HT-29 (cell line): ENCODE results near the gene GINM1. TPM values are rescaled to one million over a fixed set of nuclear protein-coding genes. Genes with fewer than 3 reads are reported as not detected.

ENCODE experiments used
- DNase-seq: peaks from one replicate; pipeline ENCODE4 v3.0.0-alpha.2; 2015; ENCODE audit warnings: low spot score
- total RNA-seq: library from RNA; depleted of rRNA; stranded (reverse); fragments of >200 nt; shearing (Covaris generic); gene quantifications from 2 replicates; pipeline ENCODE4 v1.2.3, GENCODE V29; 2014; rRNA removed

The GINM1 gene
- total RNA-seq = 11.9 and 14.8 TPM in 2 replicates

GRCh38 chr6:149565527-149566409 is at the start of gene GINM1:
GINM1 (plus strand) TSS chr6:149566375; CDS start chr6:149566415, 40 bp downstream.
- DNase-seq = peak; percentile 96

GRCh38 chr6:149529650-149530049 is 36.5 kb upstream of the GINM1 start:
- DNase-seq = no peak

GRCh38 chr6:149534742-149535141 is 31.4 kb upstream of the GINM1 start:
- no peak for DNase-seq

GRCh38 chr6:149541139-149541538 is 25.0 kb upstream of the GINM1 start:
- no peak for DNase-seq

- DNase-seq = no peak
Observed at GRCh38 chr6:149544646-149545257, 21.4 kb upstream of the GINM1 start.

GRCh38 chr6:149545258-149545753 is 20.9 kb upstream of the GINM1 start:
- peak; percentile 54 for DNase-seq

- peak; percentile 91 for DNase-seq
Observed at GRCh38 chr6:149545754-149546471, 20.3 kb upstream of the GINM1 start, which contains the start of gene PPIL4. PPIL4 (minus strand) TSS chr6:149546043; CDS start chr6:149546005, 38 bp downstream.

GRCh38 chr6:149551920-149552319 is 14.3 kb upstream of the GINM1 start:
- no peak for DNase-seq

- no peak for DNase-seq
Observed at GRCh38 chr6:149558029-149558428, 8.1 kb upstream of the GINM1 start.

- DNase-seq = no peak
Observed at GRCh38 chr6:149559389-149559788, 6.8 kb upstream of the GINM1 start.

GRCh38 chr6:149560736-149561135 is 5.4 kb upstream of the GINM1 start:
- peak; percentile 58 for DNase-seq

GRCh38 chr6:149563203-149563927 is 2.8 kb upstream of the GINM1 start:
- no peak for DNase-seq

- DNase-seq = no peak
Observed at GRCh38 chr6:149563928-149564325, 2.2 kb upstream of the GINM1 start.

GRCh38 chr6:149566410-149567193 is 427 bp downstream of the GINM1 start:
- peak; percentile 57 for DNase-seq

- no peak for DNase-seq
Observed at GRCh38 chr6:149567194-149567586, 1.0 kb downstream of the GINM1 start.

- DNase-seq = no peak
Observed at GRCh38 chr6:149567945-149568585, 1.9 kb downstream of the GINM1 start.

GRCh38 chr6:149580880-149581279 is 14.7 kb downstream of the GINM1 start:
- DNase-seq = no peak

GRCh38 chr6:149581349-149581748 is 15.2 kb downstream of the GINM1 start:
- no peak for DNase-seq

- DNase-seq = no peak
Observed at GRCh38 chr6:149586149-149586548, 20.0 kb downstream of the GINM1 start.

- no peak for DNase-seq
Observed at GRCh38 chr6:149592983-149593382, 26.8 kb downstream of the GINM1 start.
